Heart right ventricle (tissue), 16 donors: ENCODE data around the gene BAG5. TPM values are rescaled to one million over a fixed set of nuclear protein-coding genes. Genes with fewer than 3 reads are reported as not detected.

Experiments used
- ATAC-seq, 8 donors: fragments of 200-7000 bp; cut with Tn5 transposase; one replicate each; pipeline ENCODE4 v1.9.1; 2020; ENCODE audit warnings: mild to moderate bottlenecking in 8 of 8, moderate library complexity in 8 of 8, moderate number of reproducible peaks in 1 of 8
- DNase-seq, 2 donors: peaks; one replicate each; pipeline ENCODE4 v3.0.0-alpha.2; 2020
- H3K27ac ChIP-seq, 10 donors: fragments of 200-600 bp; sonication (generic) in 2 of 10; one replicate each; pipeline versions ENCODE4 v1.5.0 to v1.8.0; 2020 to 2022; ENCODE audit warnings: mild to moderate bottlenecking in 3 of 10
- H3K27me3 ChIP-seq, 7 donors: fragments of 200-600 bp; one replicate each; pipeline ENCODE4 v1.8.0; 2021 to 2022; ENCODE audit warnings: mild to moderate bottlenecking in 2 of 7
- H3K36me3 ChIP-seq, 9 donors: fragments of 200-600 bp; sonication (generic) in 1 of 9; one replicate each; pipeline versions ENCODE4 v1.5.0 to v1.8.0; 2020 to 2022; ENCODE audit warnings: mild to moderate bottlenecking in 2 of 9
- H3K4me1 ChIP-seq, 9 donors: fragments of 200-600 bp; sonication (generic) in 1 of 9; one replicate each; pipeline versions ENCODE4 v1.5.0 to v1.8.0; 2020 to 2022; ENCODE audit warnings: mild to moderate bottlenecking in 4 of 9
- H3K4me3 ChIP-seq, 10 donors: fragments of 200-600 bp; sonication (generic) in 2 of 10; one replicate each; pipeline versions ENCODE4 v1.5.0 to v1.8.0; 2020 to 2022; ENCODE audit warnings: mild to moderate bottlenecking in 7 of 10, moderate library complexity in 2 of 10
- H3K9me3 ChIP-seq, 11 donors: fragments of 200-600 bp in 10 of 11; sonication (generic) in 2 of 11; one replicate each; pipeline versions ENCODE4 v1.5.0 to v1.8.0; 2013 to 2022; ENCODE audit warnings: mild to moderate bottlenecking in 2 of 11, control low read depth in 1 of 11, moderate library complexity in 1 of 11
- CTCF ChIP-seq, 9 donors: fragments of 200-600 bp; sonication (generic) in 2 of 9; IDR thresholded peaks; one replicate each; pipeline versions ENCODE4 v1.5.0 to v1.8.0; 2021 to 2022; ENCODE audit warnings: antibody characterized with exemption in 9 of 9, mild to moderate bottlenecking in 5 of 9, moderate library complexity in 1 of 9
- WGBS, 2 donors: extraction: QIAGEN DNeasy Blood & Tissue Kit; methylation state at CpG; one replicate each; pipeline ENCODE4 v1.1.7; 2013; ENCODE audit warnings: inconsistent platforms in 1 of 2; 5-methylcytosine and 5-hydroxymethylcytosine counted together
- intact Hi-C, 10 donors: fragments of 100-400 bp; cut with DNase I; formaldehyde crosslinking; loops; one replicate each; pipeline versions ENCODE4 v1.11.1 to v1.14.2; 2022
- polyA plus RNA-seq, 2 donors: library from polyadenylated mRNA; stranded (reverse); fragments of 200-250 nt; gene quantifications; one replicate each; pipeline ENCODE4 v1.2.3, GENCODE V29; 2013
- total RNA-seq, 10 donors: library from RNA; stranded (reverse); fragmentation: NEBNext Ultra II Directional in 3 of 10; extraction: Animal tissue kit (Norgen Biotek cat#: 25700) in 3 of 10; gene quantifications; one replicate each; pipeline versions ENCODE4 v1.2.1 to v1.2.4, GENCODE V29; 2021 to 2023
- donor health status: Arrhythmogenic right ventricular cardiomyopathy.
- donor health status: ischemic (EF 13 %, LVEDD 7.1; RV severe dilation, severe dysfunction).
- donor health status: healthy with polysubstance abuse.
- donor health status: DM: no; HTN: yes; CAD: no.
- donor health status: DM: no; HTN: no; CAD: no.
- donor health status: ischemic (EF 25% LVEDD 6.9; RV normal size, moderate dysfunction).
- donor health status: ischemic (EF 25% LVEDD 5.7; RV mildly dilated, moderate dysfunction).
- donor health status: healthy.
- donor health status: DM: yes; HTN: yes; CAD: no.
- donor health status: Ischemic cardiomyopathy.
- donor health status: ischemic (EF 35%, LVEDD 5.7; RV mildly dilated, moderate dysfunction).
- donor health status: nonischemic (EF 11% LVEDD 7.7; RV severe dilation, severe dysfunction).
- donor health status: DM: yes; HTN: yes; CAD: no.
- donor health status: PGD.
- donor health status: ischemic (EF 29% LVEDD 5.4; RV normal size, mild dysfunction).
- donor health status: nonischemic (EF 23%, LVEDD 6.1; RV moderate dilation, normal function).

The BAG5 gene
- total and polyA plus RNA-seq, 12 donors: 5.0 to 19.7 (median 15.7) TPM

DNA sequence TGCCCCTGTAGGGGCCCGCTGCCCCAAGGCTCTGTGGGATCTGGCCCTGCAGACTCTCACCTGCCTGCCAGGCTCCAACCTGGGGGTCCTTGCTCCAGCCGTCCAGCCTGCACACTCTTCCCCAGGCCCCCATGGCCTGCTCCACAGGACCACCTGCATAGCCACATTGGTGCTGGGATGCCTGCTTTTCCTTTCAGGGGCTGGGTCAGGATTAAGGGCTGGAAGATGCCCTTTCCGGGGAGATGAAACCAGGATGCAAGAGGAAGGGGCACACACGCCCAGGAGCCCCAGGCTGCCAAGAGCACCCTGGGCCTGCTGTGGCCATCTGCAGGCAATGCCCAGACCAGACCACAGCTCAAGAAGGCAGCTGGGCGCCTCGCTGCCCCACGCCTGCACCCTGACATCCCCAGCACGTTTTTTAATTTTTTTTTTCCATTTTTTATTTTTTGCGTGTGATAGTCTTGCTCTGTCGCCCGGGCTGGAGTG lies 15.0 kb downstream of the BAG5 start:
- peaks cover 39 to 83% (median 65%) of the 10 kb centered on the region in 9 donors for H3K4me1 ChIP-seq
- TF ChIP-seq CTCF (IDR thresholded peaks at IDR 0.05): no peak
- DNase-seq (no peak), ATAC-seq (no peak)
- H3K9me3 ChIP-seq: no peaks in the 10 kb centered on the region
- no peak overlapping the region for H3K27ac ChIP-seq
- no peak overlapping the region for H3K4me3 ChIP-seq
- no peaks in the 10 kb centered on the region for H3K36me3 ChIP-seq
- WGBS, 2 donors: 88 to 90% methylated on average over 11 of the region's 11 CpGs
- H3K27me3 ChIP-seq: no peaks in the 10 kb centered on the region
- intact Hi-C loops: loop anchor here in 9 of 10 donors (2.0 to 5.0 kb wide), 2 partner anchors 29 to 45 kb away; no protein-coding TSS in a partner anchor

DNA sequence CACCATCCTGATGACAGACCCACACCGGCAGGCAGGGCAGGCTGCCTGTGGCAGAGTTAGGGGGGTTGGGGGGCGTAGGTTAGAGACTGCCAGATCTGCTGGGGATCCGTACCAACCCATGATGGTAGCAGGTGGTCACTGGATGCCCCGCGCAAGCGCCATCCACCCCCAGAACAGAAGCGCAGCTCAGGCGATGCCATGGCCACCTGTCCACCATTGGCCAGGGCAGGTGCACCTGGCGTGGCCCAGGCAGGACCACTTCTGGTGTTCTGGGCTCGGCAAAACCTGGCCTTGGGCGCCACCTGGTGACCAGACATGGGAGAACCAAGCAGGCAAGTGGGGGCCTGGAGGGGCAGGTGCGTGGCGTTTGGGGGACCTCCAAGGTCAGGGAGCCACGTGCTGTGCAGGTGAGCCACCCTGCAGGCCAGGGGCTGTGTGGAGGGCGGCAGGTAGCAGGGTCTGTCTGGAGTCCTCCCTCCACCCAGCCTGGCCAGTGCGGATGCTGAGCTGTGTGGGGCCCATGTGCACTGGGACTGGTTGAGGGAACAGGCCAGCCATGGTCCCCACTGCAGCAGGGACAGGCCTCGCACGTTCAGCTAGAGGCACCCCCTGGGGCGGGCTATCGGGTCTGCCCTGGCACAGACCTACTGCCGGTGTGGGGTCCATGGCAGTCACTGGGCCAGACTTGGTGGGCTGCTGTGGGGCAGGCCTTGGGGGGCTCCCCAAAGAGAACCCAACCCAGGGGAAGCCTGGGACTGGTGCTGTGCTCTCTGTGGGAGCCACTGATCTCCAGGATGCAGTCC lies 15.6 kb downstream of the BAG5 start:
- 26 to 32% methylated on average over 21 of the region's 21 CpGs for WGBS, 2 donors
- peak in 7 of 8 donors; percentile 11 to 42 (median 20) for ATAC-seq
- Histone ChIP-seq H3K4me3 (no peak overlapping the region), H3K27me3 (no peaks in the 10 kb centered on the region), H3K36me3 (no peaks in the 10 kb centered on the region), H3K4me1 (peaks cover 39 to 83% (median 65%) of the 10 kb centered on the region in 9 donors), H3K9me3 (no peaks in the 10 kb centered on the region), H3K27ac (no peak overlapping the region)
- peak; percentile 78 to 95 (median 91) for TF ChIP-seq CTCF (IDR thresholded peaks at IDR 0.05)
- intact Hi-C loops: loop anchor here (1.0 to 5.0 kb wide), 5 partner anchors 28 to 208 kb away; no protein-coding TSS in a partner anchor
- DNase-seq: peak; percentile 69 to 81

DNA sequence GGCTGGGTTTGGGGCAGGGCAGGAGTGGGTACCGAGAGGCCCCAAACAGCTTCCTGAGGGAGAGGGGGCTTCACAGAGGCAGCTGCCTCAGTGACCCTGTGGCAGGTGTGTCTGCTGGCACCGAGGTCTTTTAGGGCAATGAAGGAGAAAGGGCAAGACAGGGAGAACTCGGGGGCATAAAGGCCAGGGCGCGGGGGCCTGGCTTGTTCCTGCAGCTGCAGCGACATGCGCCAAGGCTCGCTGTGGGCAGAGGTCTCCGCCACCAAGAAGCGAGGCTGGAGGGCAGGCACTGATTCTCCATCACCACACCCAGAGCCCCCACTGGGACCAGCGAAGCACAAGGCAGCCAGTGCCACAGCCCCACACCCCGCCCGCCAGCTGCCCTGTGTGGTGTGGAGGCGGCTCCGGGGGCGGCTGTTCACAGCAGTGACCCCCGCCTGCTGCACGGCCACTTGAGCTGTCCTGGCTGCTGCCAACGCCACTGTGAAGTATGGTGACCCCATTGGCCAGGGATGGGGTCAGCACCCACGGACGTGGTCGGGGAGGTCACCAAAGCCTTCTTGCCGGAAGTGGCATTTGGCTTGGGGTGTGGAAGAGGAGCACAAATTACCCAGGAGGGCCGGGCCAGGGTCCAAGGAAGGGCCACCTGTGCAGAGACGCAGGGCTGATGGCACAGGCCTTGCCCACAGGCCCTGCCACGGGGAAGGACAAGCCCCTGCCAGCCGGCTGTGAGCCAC lies 16.4 kb downstream of the BAG5 start:
- intact Hi-C loops: loop anchor here (1.0 to 5.0 kb wide), 5 partner anchors 27 to 207 kb away; no protein-coding TSS in a partner anchor
- Histone ChIP-seq H3K4me3 (no peak overlapping the region), H3K9me3 (no peaks in the 10 kb centered on the region), H3K27me3 (no peaks in the 10 kb centered on the region), H3K36me3 (no peaks in the 10 kb centered on the region), H3K27ac (no peak overlapping the region), H3K4me1 (peaks cover 38 to 83% (median 65%) of the 10 kb centered on the region in 9 donors)
- no peak for DNase-seq
- no peak for ATAC-seq
- 83 to 88% methylated on average over 27 of the region's 27 CpGs for WGBS, 2 donors
- no peak for TF ChIP-seq CTCF (IDR thresholded peaks at IDR 0.05)

GRCh38 chr14:103545219-103545914 lies 17.1 kb downstream of the BAG5 start:
- H3K27ac ChIP-seq: peak overlapping the region in 1 of 10 donors; percentile 4
- intact Hi-C loops: loop anchor here in 6 of 10 donors (5.0 kb wide), 1 partner anchor 43 kb away; no protein-coding TSS in a partner anchor
- no peak for TF ChIP-seq CTCF (IDR thresholded peaks at IDR 0.05)
- WGBS, 2 donors: 92 to 93% methylated on average over 29 of the region's 29 CpGs
- peaks cover 40 to 83% (median 65%) of the 10 kb centered on the region in 9 donors for H3K4me1 ChIP-seq
- no peaks in the 10 kb centered on the region for H3K27me3 ChIP-seq
- DNase-seq (no peak), ATAC-seq (no peak)
- no peaks in the 10 kb centered on the region for H3K36me3 ChIP-seq
- no peaks in the 10 kb centered on the region for H3K9me3 ChIP-seq
- no peak overlapping the region for H3K4me3 ChIP-seq
